Activated CD8-positive, alpha-beta memory T cell treated with anti-CD3 and anti-CD28 coated beads for 48 hours (primary cell): Measurements from ENCODE around the gene SLBP.
"Not testable (repeated sequence)": the region's sequence is repeated elsewhere in the genome, so short reads cannot be mapped to it uniquely, and the experiment has no call there.

Experiments used
- DNase-seq, 3 experiments: peaks; one replicate each; pipeline ENCODE4 v3.0.0-alpha.2; 2020; ENCODE audit warnings: low read depth in 2 of 3, low spot score in 2 of 3

The SLBP gene

DNA sequence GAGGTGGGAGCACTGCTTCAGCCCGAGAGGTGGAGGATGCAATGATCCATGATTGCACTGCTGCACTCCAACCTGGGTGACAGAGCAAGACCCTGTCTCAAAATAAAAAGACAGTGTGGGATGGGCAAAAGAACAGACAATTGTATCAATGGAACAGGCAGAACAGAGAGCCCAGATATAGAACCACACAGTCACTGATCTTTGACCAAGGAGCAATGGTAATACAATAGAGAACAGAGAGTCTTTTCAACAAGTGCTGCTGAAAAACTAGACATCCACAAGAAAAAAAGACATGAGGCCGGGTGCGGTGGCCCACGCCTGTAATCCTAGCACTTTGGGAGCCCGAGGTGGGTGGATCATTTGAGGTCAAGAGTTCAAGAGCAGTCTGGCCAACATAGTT, 33.9 kb downstream of the SLBP start:
- no peak for DNase-seq

- no peak for DNase-seq
These were observed 35.3 kb downstream of the SLBP start for GRCh38 chr4:1676605-1677525.

GRCh38 chr4:1675802-1676137, 36.3 kb downstream of the SLBP start:
- no peak for DNase-seq

DNA sequence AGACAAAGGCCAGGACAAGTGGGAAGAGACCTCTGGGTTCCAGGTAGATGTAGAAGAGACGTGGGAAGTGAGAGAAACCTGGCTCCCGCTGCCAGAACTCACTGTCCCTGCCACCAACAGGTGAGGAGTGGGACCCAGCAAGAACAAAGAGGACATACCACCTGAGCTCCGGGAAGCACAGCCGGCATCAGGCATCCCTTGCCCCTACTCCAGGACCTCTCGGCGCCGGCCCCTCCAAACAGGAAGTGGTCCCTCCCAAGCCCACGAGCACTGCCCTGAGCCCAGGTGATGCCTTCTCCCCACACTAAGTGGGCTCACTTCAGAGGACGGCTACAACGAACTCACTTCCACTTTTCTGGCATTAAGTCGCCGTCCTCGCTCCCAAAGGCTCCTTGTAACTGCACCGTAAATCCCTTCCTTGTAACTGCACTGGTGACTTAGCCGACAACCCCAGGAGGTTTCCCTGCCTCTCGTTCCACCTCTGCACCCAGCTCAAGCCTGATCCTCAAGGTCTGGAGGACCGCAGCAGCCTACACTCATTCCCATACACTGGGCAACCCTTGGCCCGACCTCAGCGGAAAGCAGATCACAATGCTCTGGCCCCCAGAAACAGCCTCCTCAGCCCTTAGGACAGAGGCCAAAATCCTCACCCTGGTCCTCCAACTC, 36.9 kb downstream of the SLBP start:
- DNase-seq, result no peak

- no peak for DNase-seq
These were observed 37.4 kb downstream of the SLBP start for GRCh38 chr4:1674682-1675081.

DNA sequence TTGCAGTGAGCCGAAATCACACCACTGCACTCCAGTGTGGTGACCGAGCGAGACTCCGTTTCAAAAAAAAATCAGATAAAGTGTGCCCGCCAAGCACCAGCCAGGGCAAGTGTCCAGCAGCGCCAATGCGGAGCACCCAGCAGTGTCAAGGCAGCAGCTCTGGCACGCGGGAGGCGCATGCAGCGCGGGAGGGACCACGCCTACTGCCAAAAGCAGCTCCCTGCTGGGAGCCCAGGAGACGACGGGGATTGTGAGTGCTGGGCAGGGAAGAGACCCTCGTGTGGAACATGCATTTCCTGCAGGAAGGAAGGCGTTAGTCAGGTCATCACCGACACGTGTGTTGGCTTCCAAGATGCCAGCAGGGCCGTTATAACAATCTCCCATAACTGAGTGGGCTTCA, 38.4 kb downstream of the SLBP start:
- DNase-seq, result no peak

DNA sequence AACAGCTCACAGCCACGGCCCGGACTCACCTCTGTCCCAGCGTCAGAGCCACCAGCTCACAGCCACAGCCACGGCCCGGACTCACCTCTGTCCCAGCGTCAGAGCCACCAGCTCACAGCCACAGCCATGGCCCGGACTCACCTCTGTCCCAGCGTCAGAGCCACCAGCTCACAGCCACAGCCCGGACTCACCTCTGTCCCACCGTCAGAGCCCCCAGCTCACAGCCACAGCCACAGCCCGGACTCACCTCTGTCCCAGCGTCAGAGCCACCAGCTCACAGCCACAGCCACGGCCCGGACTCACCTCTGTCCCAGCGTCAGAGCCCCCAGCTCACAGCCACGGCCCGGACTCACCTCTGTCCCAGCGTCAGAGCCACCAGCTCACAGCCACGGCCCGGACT, 41.1 kb downstream of the SLBP start:
- DNase-seq, result not testable (repeated sequence)

GRCh38 chr4:1670279-1670678, 41.8 kb downstream of the SLBP start:
- no peak for DNase-seq

GRCh38 chr4:1669850-1670249, 42.3 kb downstream of the SLBP start:
- DNase-seq, result no peak

DNA sequence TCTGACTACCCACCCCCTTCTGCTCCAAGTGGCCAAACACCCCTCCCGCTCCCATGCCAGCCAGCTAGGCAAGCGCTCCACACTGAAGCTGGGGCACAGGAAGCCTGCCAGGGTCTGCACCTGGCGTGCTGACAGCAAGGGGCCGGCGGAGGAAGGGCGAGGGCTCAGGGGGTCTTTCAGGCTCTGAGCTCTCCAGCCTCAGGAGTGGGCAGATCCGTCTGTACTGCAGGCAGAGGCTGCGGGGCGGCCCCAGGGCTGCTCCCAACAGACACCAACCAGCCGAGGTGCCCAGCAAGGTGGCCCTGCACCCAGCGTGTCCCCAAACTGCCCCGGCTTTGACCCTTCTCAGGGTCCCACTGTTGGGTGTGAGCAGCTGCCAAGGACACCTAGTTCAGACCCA, 42.8 kb downstream of the SLBP start:
- DNase-seq, result no peak

DNA sequence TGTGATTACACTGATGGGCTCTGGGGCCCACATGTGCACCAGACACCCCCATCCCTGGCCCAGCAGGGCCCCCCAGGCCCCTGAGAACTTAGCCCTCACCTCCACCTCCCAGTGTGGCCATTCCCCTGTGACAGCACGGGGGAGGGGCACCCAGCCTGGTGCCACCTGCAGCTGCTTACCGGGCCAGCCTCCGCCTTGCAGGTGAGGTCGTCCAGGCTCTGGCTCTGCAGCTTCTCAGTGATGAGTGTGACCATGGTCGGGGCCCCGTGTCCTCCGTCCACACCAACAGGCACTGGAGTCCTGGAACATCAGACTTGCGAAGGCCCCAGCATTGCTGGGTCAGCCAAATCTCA, 43.7 kb downstream of the SLBP start:
- no peak for DNase-seq

GRCh38 chr4:1667273-1667672, 44.8 kb downstream of the SLBP start:
- DNase-seq, result no peak

DNA sequence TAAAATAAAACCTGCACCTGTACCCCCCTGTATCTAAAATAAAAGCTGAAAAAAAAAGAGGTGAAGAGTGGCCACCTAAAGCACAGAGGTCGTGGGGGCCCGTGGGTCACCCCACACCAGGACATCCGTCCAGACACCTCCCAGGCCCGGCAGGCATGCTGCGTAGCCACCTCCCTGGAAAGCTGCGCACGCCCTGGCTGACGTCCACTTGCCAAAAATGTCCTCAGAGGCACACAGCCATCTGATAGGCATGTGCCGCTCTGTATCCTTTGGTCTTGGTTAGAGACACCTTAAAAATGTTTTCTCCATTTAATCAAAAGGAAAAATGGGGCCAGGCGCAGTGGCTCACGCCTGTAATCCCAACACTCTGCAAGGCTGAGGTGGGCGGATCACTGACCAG, 45.7 kb downstream of the SLBP start:
- DNase-seq, result no peak

DNA sequence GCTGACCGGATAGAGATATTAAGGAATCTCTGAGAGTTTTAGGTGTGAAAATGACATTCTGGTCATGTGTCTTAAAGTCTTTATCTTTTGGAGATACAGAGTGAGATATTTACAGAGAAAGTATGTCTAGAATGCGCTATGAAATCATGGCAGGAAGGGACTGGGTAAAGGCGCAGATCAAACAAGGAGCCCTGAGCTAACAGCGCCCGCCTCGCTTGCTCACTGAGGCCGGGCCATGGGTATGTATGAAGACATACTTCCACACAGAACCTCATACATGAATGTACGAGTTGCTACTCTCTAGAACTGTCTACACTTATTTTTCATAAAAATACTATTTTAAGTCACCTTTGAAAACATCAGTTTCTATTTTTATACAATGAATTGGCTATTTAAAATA, 48.0 kb downstream of the SLBP start:
- DNase-seq, result no peak

- DNase-seq, result no peak
These were observed 48.6 kb downstream of the SLBP start for GRCh38 chr4:1663549-1663948.

DNA sequence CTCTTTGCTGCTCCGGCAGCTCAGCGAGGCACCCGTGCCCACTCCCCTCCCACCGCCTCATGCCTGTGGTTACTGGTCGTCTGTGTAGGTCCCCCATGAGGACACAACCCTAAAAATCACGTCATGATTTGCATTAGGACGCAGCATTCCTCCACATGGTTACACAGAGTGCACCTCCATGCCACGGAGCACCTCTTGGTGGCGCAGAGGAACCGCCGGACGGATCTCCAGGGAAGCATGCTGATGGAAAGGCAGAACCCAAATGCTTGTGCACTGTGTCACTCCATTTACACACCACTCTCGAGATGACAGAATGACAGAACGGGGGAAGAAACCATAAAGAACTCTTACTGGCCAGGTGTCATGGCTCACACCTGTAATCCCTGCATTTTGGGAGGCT, 50.4 kb downstream of the SLBP start:
- no peak for DNase-seq

- no peak for DNase-seq
These were observed 51.0 kb downstream of the SLBP start for GRCh38 chr4:1660948-1661677.

DNA sequence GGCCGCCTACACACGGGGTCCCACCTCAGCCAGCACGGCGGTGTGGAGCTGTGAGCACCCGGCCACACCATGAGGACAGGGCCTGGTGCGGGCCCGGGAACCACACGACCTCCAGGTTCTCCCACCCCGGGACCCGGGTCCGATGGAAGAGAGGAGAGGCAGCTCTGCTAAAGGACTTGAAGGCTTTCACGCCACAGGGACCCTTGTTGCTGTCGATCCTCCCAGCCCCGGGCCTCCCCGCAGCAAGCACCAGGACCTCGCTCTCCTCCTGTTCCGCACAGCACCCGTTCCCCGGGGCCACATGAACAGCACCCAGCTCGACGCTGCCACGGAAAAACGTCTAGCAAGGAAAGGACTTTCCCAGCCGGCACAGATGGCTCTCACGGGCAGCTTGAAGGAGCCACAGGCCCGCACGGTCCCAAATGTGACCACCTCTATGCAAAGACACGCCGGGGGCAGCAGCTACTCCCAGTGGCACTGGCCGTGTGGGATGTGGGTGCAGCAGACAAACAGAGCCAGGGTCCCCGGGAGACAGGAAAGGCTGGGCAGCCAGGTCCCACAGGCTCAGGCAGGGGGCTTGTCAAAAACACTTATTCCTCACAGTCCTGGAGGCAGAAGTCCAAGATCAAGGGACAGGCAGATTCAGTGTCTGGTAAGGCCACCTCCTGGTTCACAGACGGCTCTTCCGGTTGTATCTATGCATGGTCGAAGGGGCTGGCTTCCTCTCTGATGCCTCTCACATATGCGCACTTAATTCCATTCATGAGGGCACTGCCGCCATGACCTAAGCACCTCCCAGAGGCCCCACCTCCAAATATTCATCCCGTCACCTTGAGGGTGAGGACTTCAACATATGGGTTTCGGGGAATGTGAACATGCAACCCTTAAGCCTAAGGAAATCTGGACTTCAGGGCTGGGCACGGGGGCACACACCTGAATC, 52.7 kb downstream of the SLBP start:
- DNase-seq, result no peak

- DNase-seq, result no peak
These were observed 53.5 kb downstream of the SLBP start for GRCh38 chr4:1658581-1658980.

DNA sequence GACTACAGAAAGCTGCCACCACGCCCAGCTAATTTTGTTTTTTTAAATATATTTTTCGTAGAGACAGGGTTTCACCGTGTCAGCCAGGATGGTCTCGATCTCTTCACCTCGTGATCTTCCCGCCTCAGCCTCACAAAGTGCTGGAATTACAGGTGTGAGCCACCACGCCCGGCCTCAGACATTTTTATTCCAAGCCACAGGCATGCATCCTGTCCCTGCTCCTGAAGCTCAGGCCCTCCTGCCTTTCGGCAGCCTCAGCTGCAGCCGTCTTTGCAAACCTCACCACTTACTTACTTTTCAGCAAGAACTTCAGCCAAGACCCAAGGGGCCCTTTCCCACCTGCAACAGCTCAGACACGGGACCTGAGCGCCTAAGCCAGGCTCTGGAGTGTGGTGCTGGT, 54.0 kb downstream of the SLBP start:
- no peak for DNase-seq

DNA sequence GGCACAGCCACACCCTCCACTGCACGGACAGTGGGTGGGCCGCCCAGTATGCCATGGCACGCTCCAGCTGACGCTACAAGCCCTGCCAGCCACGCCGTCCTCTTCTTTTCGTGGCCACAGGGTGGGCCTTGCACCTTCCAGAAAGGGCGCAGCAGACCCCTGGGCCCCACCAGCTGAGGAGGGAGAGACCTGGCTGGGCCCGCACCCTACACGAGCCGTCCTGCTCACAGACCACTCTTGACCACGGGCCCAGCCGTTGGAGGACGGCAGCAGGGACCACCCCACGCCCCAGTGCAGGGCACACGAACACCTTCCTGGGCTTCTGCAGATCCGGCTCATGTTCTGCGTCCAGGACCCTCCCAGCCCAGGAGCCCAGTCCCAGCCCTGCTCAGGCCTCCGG, 55.1 kb downstream of the SLBP start:
- DNase-seq, result no peak
